A549 (cell line): ENCODE data around the gene HAAO. TPM values are rescaled to one million over a fixed set of nuclear protein-coding genes. Genes with fewer than 3 reads are reported as not detected.

Source experiments
- ATAC-seq, 2 experiments: fragments of 200-7000 bp in 1 of 2; fragments of >200 bp in 1 of 2; cut with Nextera tagmentation in 1 of 2; cut with Tn5 transposase in 1 of 2; 3 replicates each; pipeline versions ENCODE4 v1.8.0 to v1.9.1; 2018 to 2020; ENCODE audit warnings: mild to moderate bottlenecking in 1 of 2, moderate library complexity in 1 of 2
- CTCF ChIA-PET: fragments of 300-600 bp; sonication (Branson Sonifier 250); formaldehyde crosslinking; extraction: SDS; loops from one replicate; lab custom pipeline; 2021; ENCODE audit warnings: antibody characterized with exemption, inconsistent platforms; lab: Yijun Ruan, JAX
- POLR2A ChIA-PET: fragments of 350-600 bp; formaldehyde crosslinking; extraction: SDS; loops from one replicate; lab custom pipeline; 2021; ENCODE audit warnings: antibody characterized with exemption, inconsistent platforms; lab: Yijun Ruan, JAX
- DNase-seq, 2 experiments: peaks; one replicate each; pipeline versions ENCODE4 v3.0.0 to v3.0.0-alpha.2; 2011 to 2016; ENCODE audit warnings: low read depth in 1 of 2, low spot score in 1 of 2
- FAIRE-seq: peaks from 2 replicates; lab custom pipeline; 2011; peaks lifted over from hg19 to GRCh38; lab: Jason Lieb, UNC
- H3K27ac ChIP-seq, 2 experiments: fragments of >200 bp; sonication (Bioruptor Twin); formaldehyde crosslinking; 3 replicates each; pipeline ENCODE4 v1.5.1; 2016 to 2017
- H3K4me1 ChIP-seq: fragments of >200 bp; sonication (Bioruptor Twin); formaldehyde crosslinking; 3 replicates; pipeline ENCODE4 v1.6.1; 2016
- H3K4me2 ChIP-seq: fragments of >200 bp; sonication (Bioruptor Twin); formaldehyde crosslinking; 3 replicates; pipeline ENCODE4 v1.6.1; 2016
- H3K4me3 ChIP-seq: fragments of >200 bp; sonication (Bioruptor Twin); formaldehyde crosslinking; 3 replicates; pipeline ENCODE4 v1.5.1; 2016
- H3K9me3 ChIP-seq: fragments of >200 bp; sonication (Bioruptor Twin); formaldehyde crosslinking; 3 replicates; pipeline ENCODE4 v1.6.1; 2016
- ATOH8 ChIP-seq: fragments of 250-450 bp; sonication (Bioruptor Pico); IDR thresholded peaks from 2 replicates; pipeline ENCODE4 v1.5.0; 2020; ENCODE audit warnings: low read depth, mild to moderate bottlenecking, moderate library complexity
- BHLHE40 ChIP-seq: IDR thresholded peaks from 2 replicates; pipeline ENCODE4 v1.6.1; 2012; ENCODE audit warnings: low read depth, low read length, inconsistent platforms
- CBX2 ChIP-seq: fragments of 200-600 bp; sonication (generic); IDR thresholded peaks from 2 replicates; pipeline ENCODE4 v1.6.1; 2016; ENCODE audit warnings: low read depth, mild to moderate bottlenecking, borderline replicate concordance
- CEBPB ChIP-seq, 2 experiments: fragments of >200 bp in 1 of 2; sonication (Bioruptor Twin) in 1 of 2; formaldehyde crosslinking in 1 of 2; IDR thresholded peaks; 2 replicates each; pipeline ENCODE4 v1.6.1; 2012 to 2016
- CHD2 ChIP-seq: fragments of 150-350 bp; IDR thresholded peaks from 2 replicates; pipeline ENCODE4 v1.6.1; 2014; ENCODE audit warnings: low read length; ENCODE audit not compliant: partially characterized antibody
- CHD4 ChIP-seq: fragments of 200-600 bp; sonication (generic); IDR thresholded peaks from 2 replicates; pipeline ENCODE4 v1.6.1; 2016; ENCODE audit warnings: antibody characterized with exemption, mild to moderate bottlenecking, borderline replicate concordance
- CTCF ChIP-seq: fragments of >200 bp; sonication (Bioruptor Twin); formaldehyde crosslinking; IDR thresholded peaks from 3 replicates; pipeline ENCODE4 v1.5.1; 2016
- EHMT2 ChIP-seq: fragments of 200-600 bp; sonication (generic); IDR thresholded peaks from 2 replicates; pipeline ENCODE4 v1.6.1; 2016; ENCODE audit warnings: antibody characterized with exemption, low read depth, mild to moderate bottlenecking, moderate library complexity
- FOSL2 ChIP-seq, 2 experiments: fragments of 450-650 bp in 1 of 2; fragments of >200 bp in 1 of 2; sonication (Bioruptor Twin) in 1 of 2; formaldehyde crosslinking; IDR thresholded peaks; 2 replicates each; pipeline versions ENCODE4 v1.5.0 to v1.6.1; 2016 to 2020; ENCODE audit warnings: mild to moderate bottlenecking in 1 of 2, moderate library complexity in 1 of 2
- FOXS1 ChIP-seq: fragments of 250-450 bp; sonication (Bioruptor Pico); IDR thresholded peaks from 2 replicates; pipeline ENCODE4 v1.5.0; 2020; ENCODE audit warnings: mild to moderate bottlenecking, moderate library complexity
- HDAC2 ChIP-seq: fragments of 200-600 bp; sonication (generic); IDR thresholded peaks from 2 replicates; pipeline ENCODE4 v1.6.1; 2016
- HES2 ChIP-seq: fragments of >200 bp; sonication (Bioruptor Twin); formaldehyde crosslinking; IDR thresholded peaks from 2 replicates; pipeline ENCODE4 v1.6.1; 2016
- HEYL ChIP-seq: fragments of 250-450 bp; sonication (Bioruptor Pico); IDR thresholded peaks from 2 replicates; pipeline ENCODE4 v1.8.0; 2021; ENCODE audit warnings: mild to moderate bottlenecking, moderate library complexity
- HOXA7 ChIP-seq: fragments of 250-450 bp; sonication (Bioruptor Pico); IDR thresholded peaks from 2 replicates; pipeline ENCODE4 v1.5.0; 2020; ENCODE audit warnings: mild to moderate bottlenecking, moderate library complexity
- JUNB ChIP-seq: fragments of >200 bp; sonication (Bioruptor Twin); formaldehyde crosslinking; IDR thresholded peaks from 2 replicates; pipeline ENCODE4 v1.6.1; 2016
- KDM1A ChIP-seq: fragments of 200-600 bp; sonication (generic); IDR thresholded peaks from 2 replicates; pipeline ENCODE4 v1.6.1; 2016; ENCODE audit warnings: low read depth, mild to moderate bottlenecking
- KDM5A ChIP-seq: fragments of 200-600 bp; sonication (generic); IDR thresholded peaks from 2 replicates; pipeline ENCODE4 v1.6.1; 2016; ENCODE audit warnings: antibody characterized with exemption, mild to moderate bottlenecking
- MAFK ChIP-seq: fragments of 450-650 bp; IDR thresholded peaks from 2 replicates; pipeline ENCODE4 v1.6.1; 2014; ENCODE audit not compliant: partially characterized antibody
- MAX ChIP-seq: IDR thresholded peaks from 2 replicates; pipeline ENCODE4 v1.6.1; 2012
- MYC ChIP-seq: IDR thresholded peaks from 2 replicates; pipeline ENCODE4 v1.6.1; 2012; ENCODE audit warnings: mild to moderate bottlenecking, inconsistent platforms, low read length, improper control_type of control experiment, borderline replicate concordance
- PHF8 ChIP-seq: fragments of 200-600 bp; sonication (generic); IDR thresholded peaks from 2 replicates; pipeline ENCODE4 v1.6.1; 2016; ENCODE audit warnings: low read depth, mild to moderate bottlenecking, antibody characterized with exemption, moderate library complexity, borderline replicate concordance
- POLR2AphosphoS2 ChIP-seq: conservative IDR thresholded peaks from 2 replicates; pipeline ENCODE4 v1.6.1; 2012; ENCODE audit warnings: low read length, improper control_type of control experiment, inconsistent platforms
- RAD21 ChIP-seq, 2 experiments: fragments of >200 bp in 1 of 2; sonication (Bioruptor Twin) in 1 of 2; formaldehyde crosslinking in 1 of 2; IDR thresholded peaks in 1 of 2; conservative IDR thresholded peaks in 1 of 2; 2 replicates in 1 of 2; 3 replicates in 1 of 2; pipeline ENCODE4 v1.6.1; 2012 to 2018; ENCODE audit warnings: inconsistent platforms in 1 of 2
- RARB ChIP-seq: fragments of 250-450 bp; sonication (Bioruptor Pico); IDR thresholded peaks from 2 replicates; pipeline ENCODE4 v1.8.0; 2021; ENCODE audit warnings: mild to moderate bottlenecking, moderate library complexity
- RCOR1 ChIP-seq: fragments of 150-350 bp; IDR thresholded peaks from 2 replicates; pipeline ENCODE4 v1.6.1; 2014; ENCODE audit warnings: antibody characterized with exemption, low read length, low read depth
- RNF2 ChIP-seq: fragments of 200-600 bp; sonication (generic); IDR thresholded peaks from 2 replicates; pipeline ENCODE4 v1.6.1; 2016; ENCODE audit warnings: low read depth, mild to moderate bottlenecking, antibody characterized with exemption, moderate library complexity, borderline replicate concordance
- USF2 ChIP-seq: fragments of 450-650 bp; IDR thresholded peaks from 2 replicates; pipeline ENCODE4 v1.6.1; 2014; ENCODE audit warnings: antibody characterized with exemption
- WGBS: methylation state at CpG from one replicate; pipeline ENCODE4 v1.1.6; 2017; ENCODE audit errors: missing lambda C conversion rate; 5-methylcytosine and 5-hydroxymethylcytosine counted together
- polyA plus RNA-seq, 4 experiments: library from polyadenylated mRNA; depleted of rRNA in 3 of 4; stranded (reverse); fragments of >200 nt; fragmentation: RNase III in 1 of 4; extraction: RNeasy Plus Mini Kit Qiagen cat#74134 plus additional on column Dnase treatment in 1 of 4; gene quantifications; 2 replicates in 3 of 4; 3 replicates in 1 of 4; pipeline ENCODE4 v1.2.3, GENCODE V29; 2011 to 2017

HAAO gene
- polyA plus RNA-seq, 2 of the 4 experiments (the other 2 are of a cell fraction): not detected

- ChIA-PET CTCF (interaction anchor here (1.3 kb wide), 1 partner anchor 12 kb away, joined by 3 read pairs; no protein-coding TSS in a partner anchor), POLR2A (no interaction called here)
- H3K4me1 ChIP-seq: no peaks in the 10 kb centered on the region
- no peak for DNase-seq
- no peak for FAIRE-seq
- no peaks in the 10 kb centered on the region for H3K9me3 ChIP-seq
- no peak for TF ChIP-seq CEBPB (IDR thresholded peaks at IDR 0.05)
- TF ChIP-seq RAD21 (conservative IDR thresholded peaks at IDR 0.05 in 1 of 2, IDR thresholded peaks at IDR 0.05 in 1 of 2): no peak
- TF ChIP-seq ATOH8 (CRISPR knock-in tag): no peak
- no peak for TF ChIP-seq CHD2
- TF ChIP-seq MYC: no peak
- no peak for TF ChIP-seq BHLHE40
- TF ChIP-seq RCOR1: no peak
- no peak for TF ChIP-seq USF2
- TF ChIP-seq HOXA7 (CRISPR knock-in tag): no peak
- TF ChIP-seq CHD4: no peak
- TF ChIP-seq RARB (CRISPR knock-in tag): no peak
- no peak for ATAC-seq
- 92% methylated on average over 45 of the region's 45 CpGs for WGBS
- no peak overlapping the region for H3K4me3 ChIP-seq
- no peak overlapping the region for H3K4me2 ChIP-seq
- no peak overlapping the region for H3K27ac ChIP-seq
Observed at GRCh38 chr2:42762823-42763804, 29.3 kb downstream of the HAAO start.

- Histone ChIP-seq H3K27ac (no peak overlapping the region), H3K4me2 (no peak overlapping the region), H3K9me3 (no peaks in the 10 kb centered on the region), H3K4me1 (no peaks in the 10 kb centered on the region), H3K4me3 (no peak overlapping the region)
- ChIA-PET CTCF (no interaction called here), POLR2A (no interaction called here)
- ATAC-seq (no peak), FAIRE-seq (no peak), DNase-seq (no peak)
- no peak for TF ChIP-seq ATOH8 (CRISPR knock-in tag)
- TF ChIP-seq PHF8: no peak
- no peak for TF ChIP-seq JUNB
- WGBS: 85% methylated on average over 5 of the region's 5 CpGs
Observed at GRCh38 chr2:42762155-42762554, 30.2 kb downstream of the HAAO start.

- ChIA-PET CTCF (no interaction called here), POLR2A (no interaction called here)
- Histone ChIP-seq H3K4me2 (no peak overlapping the region), H3K4me1 (no peaks in the 10 kb centered on the region), H3K9me3 (no peaks in the 10 kb centered on the region), H3K27ac (no peak overlapping the region), H3K4me3 (no peak overlapping the region)
- DNase-seq: no peak
- ATAC-seq: no peak
- no peak for FAIRE-seq
- WGBS: 80% methylated on average over 9 of the region's 9 CpGs
- TF ChIP-seq MAFK (no peak), RNF2 (no peak), HES2 (no peak), KDM1A (no peak), HDAC2 (no peak), MAX (no peak), POLR2AphosphoS2 (no peak), EHMT2 (no peak), RAD21 (conservative IDR thresholded peaks at IDR 0.05 in 1 of 2, IDR thresholded peaks at IDR 0.05 in 1 of 2) (no peak), PHF8 (no peak), CBX2 (no peak), CHD4 (no peak), FOSL2 (IDR thresholded peaks at IDR 0.05) (no peak), FOSL2 (CRISPR knock-in tag; IDR thresholded peaks at IDR 0.05) (no peak), CTCF (no peak), HEYL (no peak), KDM5A (no peak), FOXS1 (CRISPR knock-in tag) (no peak)
Observed at GRCh38 chr2:42761554-42761953, 30.8 kb downstream of the HAAO start.
